ENCODE measurements around the gene RELT. TPM values are rescaled to one million over a fixed set of nuclear protein-coding genes. Genes with fewer than 3 reads are reported as not detected.

Gene RELT, protein sequence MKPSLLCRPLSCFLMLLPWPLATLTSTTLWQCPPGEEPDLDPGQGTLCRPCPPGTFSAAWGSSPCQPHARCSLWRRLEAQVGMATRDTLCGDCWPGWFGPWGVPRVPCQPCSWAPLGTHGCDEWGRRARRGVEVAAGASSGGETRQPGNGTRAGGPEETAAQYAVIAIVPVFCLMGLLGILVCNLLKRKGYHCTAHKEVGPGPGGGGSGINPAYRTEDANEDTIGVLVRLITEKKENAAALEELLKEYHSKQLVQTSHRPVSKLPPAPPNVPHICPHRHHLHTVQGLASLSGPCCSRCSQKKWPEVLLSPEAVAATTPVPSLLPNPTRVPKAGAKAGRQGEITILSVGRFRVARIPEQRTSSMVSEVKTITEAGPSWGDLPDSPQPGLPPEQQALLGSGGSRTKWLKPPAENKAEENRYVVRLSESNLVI
- 1 to 10 TPM in 11 of 12 donors, not detected in 1; 2.0 to 9.7 (median 2.9) TPM for polyA plus RNA-seq (ENCODE audit: insufficient read length in 12 of 12)
- long read RNA-seq, donor 1, result 0 reads
- long read RNA-seq, donor 2, result 0 reads
- long read RNA-seq, donor 3, result 0 reads
- long read RNA-seq, donor 4, full-length matches to known transcripts, result 1 of 1 reads
- long read RNA-seq, donor 4, partial matches to known transcripts, result 0 of 1 reads
- long read RNA-seq, donor 4, other reads (novel, unspliced or antisense), result 0 of 1 reads
- long read RNA-seq, donor 5, result 0 reads
- long read RNA-seq, donor 6, result 0 reads
- long read RNA-seq, donor 7, partial matches to known transcripts, result 0 of 1 reads
- long read RNA-seq, donor 7, other reads (novel, unspliced or antisense), result 0 of 1 reads
- long read RNA-seq, donor 8, result 0 reads
- long read RNA-seq, donor 9, partial matches to known transcripts, result 0 of 1 reads
- long read RNA-seq, donor 9, other reads (novel, unspliced or antisense), result 0 of 1 reads
- long read RNA-seq, donor 10, partial matches to known transcripts, result 0 of 2 reads
- long read RNA-seq, donor 10, other reads (novel, unspliced or antisense), result 0 of 2 reads
- long read RNA-seq, donor 11, result 0 reads

- peak; percentile 89 for DNase-seq
Measured at GRCh38 chr11:73376160-73376802, at the start of gene RELT. Gene RELT (plus strand): TSS chr11:73376399. CDS start chr11:73389137, 12,738 bp downstream.

GRCh38 chr11:73326929-73327811, 49.0 kb upstream of the RELT start:
- no peak for DNase-seq

DNA sequence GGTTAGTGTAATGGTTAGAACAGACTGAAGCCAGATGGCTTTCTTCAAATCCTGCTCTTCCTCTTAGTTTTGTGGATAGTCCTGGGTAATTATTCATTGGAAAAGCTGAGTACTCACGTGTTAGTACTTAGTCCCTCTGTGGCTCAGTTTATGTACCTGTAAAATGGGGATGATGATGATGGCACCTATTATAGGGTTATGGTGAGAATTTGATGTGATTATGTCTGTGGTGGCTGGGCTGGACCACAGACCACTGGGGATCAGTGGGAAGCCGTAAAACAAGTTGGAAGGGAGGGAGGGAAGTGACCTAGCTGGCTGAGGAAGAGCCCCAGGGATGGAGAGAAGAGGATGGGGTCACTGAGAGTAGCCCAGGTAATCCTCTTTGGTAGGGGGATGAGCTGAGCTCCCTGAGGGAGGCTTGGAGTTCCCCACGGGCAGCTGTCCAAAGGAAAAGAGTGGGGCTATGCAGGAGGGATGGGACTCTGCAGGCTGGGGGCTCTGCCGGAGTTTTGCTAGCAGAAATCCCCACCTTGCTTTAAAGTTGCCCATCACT, 48.3 kb upstream of the RELT start:
- DNase-seq, result no peak

GRCh38 chr11:73330569-73331093, 45.6 kb upstream of the RELT start:
- no peak for DNase-seq

- DNase-seq, result no peak
Measured at GRCh38 chr11:73331138-73331916, 44.9 kb upstream of the RELT start.

- no peak for DNase-seq
Measured at GRCh38 chr11:73333173-73333572, 43.0 kb upstream of the RELT start.

DNA sequence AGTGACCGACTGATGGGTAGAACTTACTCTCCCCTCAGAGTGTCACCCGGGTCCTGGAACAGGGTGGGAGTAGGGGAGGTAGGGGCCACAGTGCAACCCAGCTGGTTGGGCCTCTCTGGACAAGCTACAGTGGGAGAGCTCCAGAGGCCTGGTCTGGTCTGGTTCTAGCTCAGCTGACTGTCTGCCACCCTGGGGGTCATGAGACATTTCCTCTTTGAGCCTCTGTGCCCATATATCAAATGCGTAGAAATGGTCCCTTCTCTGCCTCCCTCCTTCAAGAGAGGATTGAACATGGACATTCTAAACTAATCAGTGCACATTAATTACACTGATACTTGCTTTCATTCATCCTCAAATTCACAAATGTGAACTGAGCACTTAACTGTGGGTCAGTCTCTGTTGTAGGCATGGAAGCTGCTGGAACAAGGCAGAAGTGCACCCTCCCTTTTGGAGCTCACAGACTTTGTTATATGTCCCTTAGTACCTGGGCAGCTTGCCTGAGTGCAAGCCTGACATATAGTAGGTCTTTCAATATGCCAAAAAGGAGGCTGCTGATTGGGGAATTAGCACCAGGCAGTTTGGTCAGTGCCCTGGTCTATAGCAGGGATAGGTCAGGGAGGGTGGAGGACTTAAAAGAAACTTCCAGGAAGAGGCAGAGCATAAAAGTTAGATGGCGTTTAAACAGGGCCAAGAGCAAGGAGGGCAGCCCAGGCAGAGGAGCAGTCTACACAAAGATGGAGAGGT, 42.4 kb upstream of the RELT start:
- no peak for DNase-seq

- DNase-seq, result peak; percentile 78
Measured at GRCh38 chr11:73334384-73335203, 41.6 kb upstream of the RELT start.

DNA sequence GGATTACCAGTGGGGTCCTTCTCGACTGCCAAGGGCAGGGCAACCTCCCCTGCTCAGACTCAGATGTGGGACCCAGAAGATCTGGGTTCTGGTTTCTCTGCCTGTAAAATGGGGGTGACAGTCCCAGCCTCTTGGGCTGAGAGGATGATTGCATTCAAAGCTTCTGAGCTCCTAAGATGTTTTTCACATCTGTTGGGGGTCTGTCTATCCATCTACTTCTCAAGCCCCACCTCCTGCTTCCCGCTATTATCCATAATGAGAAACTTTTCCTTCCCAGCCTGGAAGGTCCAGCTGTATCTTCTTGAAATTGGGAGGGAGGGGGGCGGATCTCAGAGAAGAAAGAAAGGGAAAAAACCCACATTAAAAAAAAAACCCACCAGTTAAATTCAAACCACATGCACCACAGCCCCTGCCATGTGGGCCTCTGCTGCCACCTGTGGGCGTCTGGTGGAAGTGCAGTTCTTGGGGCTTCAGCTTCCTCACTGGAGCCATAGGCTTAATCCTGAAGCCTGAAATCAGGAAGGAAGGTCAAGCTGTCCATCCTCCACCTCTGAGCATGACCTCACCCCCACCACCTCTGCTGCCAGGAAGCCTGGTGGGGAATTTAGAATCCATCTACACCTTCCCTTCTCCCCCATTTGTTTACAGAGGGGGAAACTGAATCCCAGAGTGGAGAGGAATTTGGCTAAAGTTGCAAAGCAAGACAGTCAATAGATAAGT, 40.8 kb upstream of the RELT start:
- DNase-seq, result peak; percentile 93

DNA sequence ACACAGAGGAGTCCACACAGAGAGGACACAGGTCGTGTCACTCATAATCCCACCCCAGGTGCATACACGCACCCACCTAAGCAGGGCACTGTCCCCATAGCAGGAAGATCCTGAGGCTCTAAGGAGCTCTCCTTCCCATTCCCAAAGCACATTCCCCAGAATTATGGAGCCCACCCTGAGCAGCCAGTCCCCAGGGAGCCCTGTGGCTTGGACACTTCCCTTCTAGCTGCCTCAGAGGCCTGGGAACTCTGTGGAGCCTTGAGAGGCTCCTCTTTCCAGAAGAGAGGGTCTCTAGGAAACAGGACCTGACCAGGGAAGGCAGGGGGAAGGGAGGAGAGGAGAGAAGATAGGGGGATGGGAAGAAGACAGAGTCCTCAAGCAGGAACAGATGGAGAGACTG, 38.4 kb upstream of the RELT start:
- no peak for DNase-seq

GRCh38 chr11:73338279-73338678, 37.9 kb upstream of the RELT start:
- no peak for DNase-seq

- no peak for DNase-seq
Measured at GRCh38 chr11:73340164-73340563, 36.0 kb upstream of the RELT start.

DNA sequence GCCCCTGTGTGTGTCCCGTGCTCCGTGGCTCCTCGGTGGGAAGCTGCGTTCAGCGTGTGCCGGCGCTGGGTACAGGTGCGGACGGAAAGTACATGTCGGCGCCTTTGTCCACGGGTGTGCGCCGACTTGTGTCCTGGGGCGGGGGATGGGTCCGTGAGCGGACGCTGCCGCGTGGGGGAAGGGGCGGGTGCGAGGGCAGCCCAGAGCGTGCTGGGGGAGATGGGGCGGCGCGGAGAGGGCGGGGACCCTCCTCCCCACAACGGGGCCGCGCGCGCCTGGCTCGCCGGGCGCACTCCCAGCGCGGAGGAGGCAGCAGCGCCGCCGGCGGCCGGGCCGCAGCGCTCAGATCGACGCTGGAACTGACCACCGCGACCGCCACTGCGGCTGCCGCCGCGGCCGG, 33.6 kb upstream of the RELT start:
- no peak for DNase-seq

- DNase-seq, result no peak
Measured at GRCh38 chr11:73343076-73343873, 32.9 kb upstream of the RELT start.

GRCh38 chr11:73344191-73344607, 32.0 kb upstream of the RELT start:
- DNase-seq, result no peak

DNA sequence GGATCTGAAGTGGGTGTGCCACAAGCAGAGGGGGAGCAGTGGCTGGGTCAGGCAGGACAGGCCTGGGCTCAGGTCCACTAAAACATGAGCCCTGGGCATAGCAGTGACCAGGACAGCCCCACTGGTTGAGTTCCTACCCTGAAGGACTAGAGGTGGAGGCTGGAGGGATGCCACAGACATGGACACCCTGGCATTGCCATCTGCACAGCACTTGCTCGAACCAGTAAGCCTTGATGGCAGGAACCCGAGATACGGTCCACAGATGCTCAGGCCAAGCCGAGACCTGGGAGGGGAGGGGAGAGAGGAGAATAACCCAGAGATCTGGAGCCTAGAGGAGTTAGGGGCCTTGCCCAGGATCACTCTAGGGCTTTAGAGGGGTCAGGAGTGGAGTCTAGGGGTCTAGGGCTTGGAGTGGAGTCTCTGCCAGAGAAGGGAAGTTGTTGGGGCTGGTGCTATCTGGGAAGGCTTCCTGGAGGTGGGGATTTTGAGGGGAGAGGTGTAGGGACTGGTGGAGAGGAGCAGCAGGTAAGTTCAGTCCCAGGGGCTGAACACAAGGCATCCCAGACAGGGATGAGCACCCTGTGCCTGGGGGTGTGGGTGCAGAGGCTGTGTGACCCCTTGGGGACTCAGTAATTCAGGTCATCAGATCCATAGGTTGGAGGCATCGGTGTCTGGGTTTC, 30.6 kb upstream of the RELT start:
- no peak for DNase-seq

Measured in muscle of arm (tissue), 14 donors.